ENCODE measurements around the gene ACTR3.

ACTR3 gene

GRCh38 chr2:114005110-114005783 is 115.4 kb downstream of the ACTR3 start:
- DNase-seq (ENCODE audit: low read depth): no peak

GRCh38 chr2:114006460-114006859 is 116.6 kb downstream of the ACTR3 start:
- no peak for DNase-seq (ENCODE audit: low read depth)

GRCh38 chr2:114007436-114007835 is 117.5 kb downstream of the ACTR3 start:
- no peak for DNase-seq (ENCODE audit: low read depth)

- no peak for DNase-seq (ENCODE audit: low read depth)
Observed at GRCh38 chr2:114008720-114009119, 118.8 kb downstream of the ACTR3 start.

GRCh38 chr2:114009205-114009944 is 119.5 kb downstream of the ACTR3 start:
- DNase-seq (ENCODE audit: low read depth): no peak

GRCh38 chr2:114010001-114010400 is 120.1 kb downstream of the ACTR3 start:
- DNase-seq (ENCODE audit: low read depth): no peak

GRCh38 chr2:114011713-114012112 is 121.8 kb downstream of the ACTR3 start:
- no peak for DNase-seq (ENCODE audit: low read depth)

Measured in activated T-helper 1 cell treated with Interleukin-2 at 50 U/mL for 16 hours (primary cell).